Measurements from ENCODE around the gene PROM1.

Gene PROM1, protein sequence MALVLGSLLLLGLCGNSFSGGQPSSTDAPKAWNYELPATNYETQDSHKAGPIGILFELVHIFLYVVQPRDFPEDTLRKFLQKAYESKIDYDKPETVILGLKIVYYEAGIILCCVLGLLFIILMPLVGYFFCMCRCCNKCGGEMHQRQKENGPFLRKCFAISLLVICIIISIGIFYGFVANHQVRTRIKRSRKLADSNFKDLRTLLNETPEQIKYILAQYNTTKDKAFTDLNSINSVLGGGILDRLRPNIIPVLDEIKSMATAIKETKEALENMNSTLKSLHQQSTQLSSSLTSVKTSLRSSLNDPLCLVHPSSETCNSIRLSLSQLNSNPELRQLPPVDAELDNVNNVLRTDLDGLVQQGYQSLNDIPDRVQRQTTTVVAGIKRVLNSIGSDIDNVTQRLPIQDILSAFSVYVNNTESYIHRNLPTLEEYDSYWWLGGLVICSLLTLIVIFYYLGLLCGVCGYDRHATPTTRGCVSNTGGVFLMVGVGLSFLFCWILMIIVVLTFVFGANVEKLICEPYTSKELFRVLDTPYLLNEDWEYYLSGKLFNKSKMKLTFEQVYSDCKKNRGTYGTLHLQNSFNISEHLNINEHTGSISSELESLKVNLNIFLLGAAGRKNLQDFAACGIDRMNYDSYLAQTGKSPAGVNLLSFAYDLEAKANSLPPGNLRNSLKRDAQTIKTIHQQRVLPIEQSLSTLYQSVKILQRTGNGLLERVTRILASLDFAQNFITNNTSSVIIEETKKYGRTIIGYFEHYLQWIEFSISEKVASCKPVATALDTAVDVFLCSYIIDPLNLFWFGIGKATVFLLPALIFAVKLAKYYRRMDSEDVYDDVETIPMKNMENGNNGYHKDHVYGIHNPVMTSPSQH

DNA sequence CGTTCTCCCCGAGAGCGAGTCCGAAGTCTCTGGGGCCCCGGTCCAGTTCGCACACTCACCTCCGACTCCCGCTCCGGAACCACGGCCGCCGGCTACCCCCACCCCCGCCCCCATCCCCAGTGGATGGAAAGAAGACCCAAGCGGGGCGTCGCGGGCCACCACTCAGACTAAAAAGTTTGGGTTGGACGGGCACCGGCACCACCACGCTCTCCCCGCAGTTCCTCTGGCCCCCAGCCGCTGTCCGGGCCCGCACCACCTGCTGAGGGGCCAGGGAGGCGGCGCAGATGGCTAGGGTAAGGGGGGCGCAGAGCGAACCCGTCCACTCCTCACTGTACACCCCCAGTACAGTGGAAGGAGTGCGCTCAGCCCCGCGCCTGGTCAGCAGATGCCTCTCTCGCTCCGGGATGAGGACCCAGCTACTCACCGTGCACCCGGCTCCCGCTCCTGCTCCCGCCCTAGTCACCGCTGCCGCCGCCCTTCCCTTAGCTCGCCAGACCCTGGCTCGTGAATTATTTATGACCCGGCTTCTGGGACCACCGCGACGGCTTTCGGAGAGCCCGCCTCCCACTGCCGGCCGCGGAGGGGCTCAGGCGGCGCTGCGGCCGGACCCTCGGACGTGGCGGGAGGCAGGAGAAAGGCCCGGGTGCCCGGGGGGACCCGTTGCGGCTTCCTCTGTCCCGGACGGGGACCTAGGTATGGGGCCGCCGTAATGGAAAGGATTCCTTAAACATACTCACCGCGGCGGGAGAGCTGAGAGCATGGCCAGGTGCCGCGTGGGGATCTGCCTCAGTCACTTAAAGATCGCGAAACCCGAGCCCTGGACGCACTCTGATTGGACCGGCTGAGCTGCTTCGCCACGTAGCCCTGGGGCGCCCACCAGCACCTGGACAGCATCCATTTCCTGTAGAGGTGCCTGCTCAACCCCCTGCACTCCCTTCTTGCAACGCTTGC lies at the start of gene PROM1:
TSS of gene PROM1 (minus strand) at position 783 of the 951 bp plus-strand sequence. CDS start 8,117 bp downstream, outside the sequence.
- no peak for DNase-seq

DNA sequence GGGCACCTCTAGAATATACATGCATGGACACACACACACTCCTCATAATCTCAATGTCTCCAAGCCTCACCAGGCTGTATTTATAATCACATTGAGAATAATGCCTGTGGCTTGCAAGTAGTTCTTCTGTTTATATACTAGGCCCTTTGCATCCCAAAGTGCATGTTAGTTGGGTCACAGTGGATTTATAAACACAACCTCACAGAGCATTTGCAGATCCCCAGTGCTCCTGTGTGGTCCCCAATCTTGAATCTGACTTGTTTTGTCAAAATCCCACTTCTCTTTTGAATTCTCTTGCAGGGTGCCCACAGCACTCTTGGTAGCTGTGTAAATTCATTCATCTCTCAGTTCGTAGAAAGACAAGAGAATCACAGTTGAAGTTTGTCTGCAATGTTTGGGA lies 49.6 kb upstream of the PROM1 start:
- DNase-seq = no peak

DNA sequence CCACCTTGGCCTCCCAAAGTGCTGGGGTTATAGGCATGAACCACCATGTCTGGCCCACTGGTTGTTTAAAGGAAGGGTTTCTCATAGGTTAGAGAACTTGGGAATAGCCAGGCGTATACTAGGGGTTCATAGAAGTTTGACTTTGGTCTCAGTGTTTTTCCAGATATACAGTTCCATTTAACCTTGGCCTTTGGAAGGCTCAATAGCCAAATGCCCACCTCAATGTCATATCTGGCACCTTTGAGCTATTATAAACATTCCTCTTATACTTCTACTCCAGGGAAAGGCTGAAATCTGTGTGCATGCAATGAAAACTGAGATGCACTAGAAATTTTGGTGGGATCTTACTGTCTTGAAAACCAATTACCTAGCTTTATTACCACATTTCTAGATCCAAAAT lies 47.5 kb upstream of the PROM1 start:
- DNase-seq = no peak

DNA sequence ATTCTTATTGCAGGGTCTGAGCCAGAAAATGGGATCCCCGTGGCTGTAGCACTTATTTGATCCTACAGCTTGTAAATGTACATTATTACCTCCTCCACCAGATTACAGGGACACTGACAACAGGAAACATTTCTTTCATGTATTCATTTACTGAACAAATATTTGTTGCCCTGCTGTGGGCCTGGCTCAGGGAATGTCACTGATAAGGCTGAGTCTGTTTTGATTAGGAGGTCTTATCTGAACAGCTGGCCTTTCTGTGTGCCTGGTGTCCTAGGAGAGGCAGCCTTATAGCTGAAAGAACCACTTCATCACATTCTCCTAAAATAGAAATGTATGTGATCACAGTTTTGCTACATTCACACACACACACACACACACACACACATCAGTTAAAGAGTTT lies 45.5 kb upstream of the PROM1 start:
- DNase-seq = no peak

DNA sequence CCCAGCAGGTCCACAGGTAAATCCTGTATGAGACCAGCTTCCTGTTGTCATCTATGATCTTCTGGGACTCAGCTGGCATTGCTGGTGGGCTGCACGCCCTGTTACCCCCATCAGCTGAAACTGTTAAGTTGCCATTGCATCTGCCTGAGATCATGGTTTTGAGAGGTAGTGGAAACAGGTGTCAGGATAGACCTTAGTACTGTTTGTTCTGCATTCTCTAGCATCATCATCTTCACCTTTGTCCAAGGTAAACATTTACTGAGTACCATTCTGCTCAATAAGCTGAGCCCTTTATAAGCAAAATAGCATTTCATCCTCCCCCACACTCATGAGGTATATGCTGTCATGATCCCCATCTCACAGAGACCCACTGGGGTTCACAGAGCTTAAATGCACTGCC lies 42.9 kb upstream of the PROM1 start:
- DNase-seq = no peak

DNA sequence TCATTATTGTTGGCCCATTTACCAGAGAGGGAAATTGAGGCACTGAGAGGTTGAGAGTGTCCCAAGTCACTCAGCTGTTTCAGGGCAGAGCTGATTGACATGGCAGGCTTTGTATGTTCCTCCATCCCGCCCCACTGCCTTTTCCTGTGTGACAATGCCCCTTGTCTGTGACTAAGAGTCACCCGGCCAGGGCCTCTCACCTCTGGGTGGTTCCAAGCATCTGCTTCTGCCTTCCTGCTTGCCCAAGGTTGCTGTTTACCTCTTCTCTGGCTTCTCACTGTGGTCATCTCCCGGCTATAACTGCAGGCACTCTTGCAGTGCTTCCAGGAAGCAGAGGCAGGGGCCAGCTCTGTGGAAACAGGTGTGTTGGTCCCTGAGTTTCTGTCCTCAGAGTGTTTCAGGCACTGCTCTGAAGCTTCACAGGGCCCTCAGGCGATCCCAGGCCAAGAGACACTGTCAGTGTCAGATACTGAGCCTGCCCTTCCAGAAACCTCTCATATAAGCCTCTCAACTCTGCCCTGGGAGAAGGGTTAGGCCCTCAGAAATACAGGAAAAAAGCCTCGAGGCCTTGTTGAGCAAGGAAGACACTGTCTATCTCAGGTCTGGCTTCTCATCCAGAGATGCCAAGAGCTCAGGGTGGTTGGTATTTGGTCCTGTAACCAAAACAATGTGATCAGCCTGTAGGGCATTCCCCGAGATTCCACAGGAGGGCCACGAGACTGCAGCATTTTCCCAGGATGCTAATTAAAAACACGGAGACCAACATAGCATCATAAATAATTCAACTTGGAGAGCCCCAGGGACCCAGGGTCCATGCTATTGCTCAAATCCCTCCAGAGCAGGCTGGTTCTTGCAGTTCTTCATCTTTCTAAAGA lies 42.0 kb upstream of the PROM1 start:
- DNase-seq = no peak

DNA sequence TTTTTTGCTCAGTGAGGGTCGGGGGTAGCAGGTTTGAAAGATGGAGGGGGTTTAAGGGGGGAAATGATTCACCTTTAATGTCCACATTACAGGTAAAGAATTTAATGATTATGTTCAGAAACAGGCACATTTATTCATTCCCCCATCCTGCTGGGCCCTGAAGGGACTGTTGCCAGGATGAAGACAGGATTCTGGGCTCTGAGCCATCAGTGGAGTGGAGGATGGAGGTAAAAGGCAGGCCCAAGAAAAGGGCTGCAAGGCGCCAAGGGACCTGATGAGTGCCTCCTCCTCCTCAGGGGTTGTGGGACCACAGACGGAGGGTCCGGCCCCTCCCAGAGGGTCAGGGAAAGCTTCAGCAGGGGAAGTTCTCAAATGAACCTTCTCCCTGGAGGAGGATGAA lies 40.4 kb upstream of the PROM1 start:
- DNase-seq = no peak

DNA sequence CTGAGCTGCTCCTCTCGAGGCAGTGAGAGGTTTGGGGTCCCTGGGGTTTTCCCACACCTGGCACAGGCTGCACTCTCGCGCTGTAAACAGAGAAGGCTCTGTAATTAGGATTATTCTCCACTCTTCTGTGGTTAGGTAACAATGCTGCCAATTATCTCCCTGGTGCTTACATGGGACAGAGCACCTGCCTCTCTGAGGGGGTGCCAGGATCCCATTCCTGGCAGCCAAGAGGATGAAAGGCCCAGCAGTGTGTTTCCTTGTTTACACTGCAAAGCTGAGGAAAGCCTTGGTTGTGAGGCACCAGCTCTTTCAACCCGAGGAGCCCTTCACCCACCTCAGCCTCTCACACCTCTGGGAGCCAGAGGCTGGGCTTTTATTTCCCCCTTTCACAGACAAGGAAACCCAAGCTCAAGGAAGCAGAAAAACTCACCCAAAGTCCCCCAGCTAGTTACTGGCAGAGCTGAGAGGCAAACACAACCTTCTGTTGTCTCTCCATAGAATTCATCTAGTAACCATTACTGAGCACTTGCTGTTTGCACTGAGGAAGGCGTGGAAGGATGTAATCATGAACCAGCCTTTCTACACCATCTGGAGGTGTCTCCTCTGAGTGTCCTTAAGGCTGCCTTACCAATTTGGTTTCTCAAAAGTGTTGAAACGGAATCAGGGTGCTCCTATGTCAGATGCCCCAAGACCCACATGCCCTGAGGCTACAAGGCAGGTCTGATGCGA lies 39.7 kb upstream of the PROM1 start:
- DNase-seq = no peak

DNA sequence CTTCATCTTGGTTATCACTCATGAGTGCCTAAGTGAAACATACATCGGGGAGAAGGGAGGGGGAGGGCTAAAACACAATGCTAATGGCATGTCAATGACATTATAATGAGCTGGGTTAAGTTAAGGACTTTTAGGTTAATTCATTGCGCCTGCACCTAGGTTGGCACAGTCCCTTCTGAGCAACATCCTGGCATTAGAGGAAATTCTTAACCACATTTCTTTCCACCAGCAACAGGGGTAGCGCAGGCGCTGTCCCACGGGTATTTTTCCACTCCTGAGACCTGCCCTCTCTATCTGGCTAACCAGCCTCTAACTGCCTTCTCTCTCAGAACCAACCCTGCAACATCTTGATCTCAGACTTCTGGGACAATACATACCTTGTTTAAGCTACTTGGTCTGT lies 39.0 kb upstream of the PROM1 start:
- no peak for DNase-seq

DNA sequence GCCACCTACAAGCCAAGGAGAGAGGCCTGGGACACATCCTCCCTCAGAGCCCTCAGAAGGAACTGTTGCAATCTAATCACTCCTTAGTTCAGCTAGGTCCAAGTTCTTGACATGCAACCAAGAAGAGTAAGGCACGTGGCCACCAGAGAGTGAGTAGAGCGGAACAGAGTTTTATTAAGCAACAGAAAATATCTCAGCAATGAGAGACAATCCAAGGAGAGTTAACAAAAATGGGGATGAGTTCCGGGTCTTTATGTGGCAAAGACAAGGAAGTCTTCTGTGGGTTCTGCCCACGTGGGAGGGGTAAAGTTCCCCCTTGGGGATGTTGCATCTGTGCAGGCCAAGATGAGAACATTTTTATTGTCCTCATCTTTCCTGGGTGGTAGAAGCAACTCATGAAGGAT lies 38.5 kb upstream of the PROM1 start:
- DNase-seq = no peak

DNA sequence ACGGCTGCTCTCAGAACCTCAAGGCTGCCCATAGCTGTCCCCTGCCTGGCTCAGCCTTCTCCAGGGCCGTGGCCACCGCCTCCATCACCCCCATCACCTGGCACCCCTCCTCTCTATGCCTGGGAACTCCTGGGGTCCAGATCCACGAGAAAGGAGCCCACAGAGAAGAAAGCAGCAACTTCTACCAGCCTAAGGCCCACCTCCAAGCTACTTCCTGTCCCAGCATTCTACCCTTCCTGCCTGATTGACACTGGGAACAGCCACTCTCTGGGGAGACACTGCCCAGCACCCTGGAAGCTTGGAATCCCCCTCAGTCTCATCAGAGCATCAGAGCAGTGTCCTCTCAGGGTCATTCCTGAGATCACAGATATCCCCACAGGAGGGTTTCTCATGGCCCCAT lies 36.9 kb upstream of the PROM1 start:
- DNase-seq = no peak

DNA sequence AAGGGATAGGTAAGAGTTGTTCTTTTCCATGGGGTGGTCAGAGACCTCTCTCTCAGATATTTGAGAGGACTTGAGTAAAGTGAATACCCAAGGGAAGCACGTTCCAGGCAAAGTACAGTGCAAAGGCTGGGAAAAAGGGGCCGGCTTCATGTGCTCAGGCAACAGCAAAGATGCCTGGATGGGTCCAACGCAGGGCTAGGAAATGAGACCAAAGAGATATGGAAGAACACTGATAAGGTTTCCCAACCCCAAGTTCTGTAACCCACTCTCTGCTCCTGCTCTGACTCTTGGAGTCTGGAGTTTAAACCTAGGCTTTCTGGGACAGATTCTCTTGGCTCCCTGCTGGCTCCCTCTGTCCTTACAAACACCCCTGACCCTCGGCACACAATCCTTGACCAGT lies 36.2 kb upstream of the PROM1 start:
- no peak for DNase-seq

DNA sequence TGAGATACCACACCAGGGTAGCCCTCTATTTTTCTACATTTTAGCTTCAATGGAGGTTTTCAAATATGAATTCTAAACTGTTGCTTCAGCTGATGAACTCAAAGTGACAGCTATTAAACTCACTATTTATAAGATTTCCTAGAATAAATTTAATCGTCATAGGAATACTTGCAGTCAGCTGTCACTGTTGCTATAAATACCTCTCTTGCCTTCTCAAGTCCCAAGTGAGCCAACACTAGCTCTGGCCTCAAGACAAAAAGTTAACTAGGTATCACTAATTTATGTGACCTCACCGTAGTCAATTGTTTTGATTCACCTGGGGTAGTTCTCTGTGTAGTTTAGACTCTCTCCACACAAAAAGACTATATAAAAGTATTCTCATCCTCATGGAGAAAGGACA lies 34.3 kb upstream of the PROM1 start:
- DNase-seq = no peak

DNA sequence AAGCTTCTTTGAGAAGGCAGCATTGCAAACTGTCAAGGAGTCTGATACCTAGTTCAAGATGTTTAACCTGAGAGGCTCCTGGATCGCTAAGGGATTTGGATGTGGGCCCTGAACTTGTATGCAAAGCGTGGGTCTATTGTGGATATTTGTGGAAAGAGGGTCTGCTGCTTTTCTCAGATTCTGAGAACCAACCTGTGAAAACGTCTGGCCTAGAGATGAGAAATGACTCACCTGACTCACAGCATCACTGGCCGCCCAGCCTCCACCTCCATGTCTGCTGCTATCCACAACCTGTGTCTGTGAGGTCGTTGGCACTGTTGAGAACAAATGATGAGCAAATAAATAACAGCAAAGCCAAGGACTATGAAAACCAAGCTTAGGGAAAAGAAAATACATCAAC lies 33.3 kb upstream of the PROM1 start:
- DNase-seq = no peak

DNA sequence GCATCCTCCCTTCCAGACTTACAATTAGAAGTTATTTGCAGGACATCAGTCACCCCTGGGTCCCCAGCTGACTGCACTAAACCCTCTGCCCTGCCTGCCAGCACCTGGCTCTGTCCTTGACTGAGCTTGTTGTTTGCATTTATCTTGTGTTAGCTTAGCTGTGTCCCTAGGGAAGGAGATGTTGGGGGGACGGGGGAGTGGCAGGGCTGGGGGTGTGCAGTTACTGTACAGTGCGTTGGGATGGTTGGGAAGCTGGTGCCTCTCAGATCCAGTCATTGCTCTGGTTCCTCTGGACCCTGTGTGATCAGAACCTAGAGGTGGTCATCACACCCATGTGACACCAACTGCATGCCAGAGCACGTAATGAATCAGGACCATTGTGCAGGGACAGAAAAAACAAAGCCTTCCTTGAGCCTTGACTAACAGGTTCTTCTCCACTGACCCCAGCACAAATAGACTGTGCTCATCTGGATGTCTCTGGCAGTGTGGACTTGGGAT lies 32.7 kb upstream of the PROM1 start:
- no peak for DNase-seq

DNA sequence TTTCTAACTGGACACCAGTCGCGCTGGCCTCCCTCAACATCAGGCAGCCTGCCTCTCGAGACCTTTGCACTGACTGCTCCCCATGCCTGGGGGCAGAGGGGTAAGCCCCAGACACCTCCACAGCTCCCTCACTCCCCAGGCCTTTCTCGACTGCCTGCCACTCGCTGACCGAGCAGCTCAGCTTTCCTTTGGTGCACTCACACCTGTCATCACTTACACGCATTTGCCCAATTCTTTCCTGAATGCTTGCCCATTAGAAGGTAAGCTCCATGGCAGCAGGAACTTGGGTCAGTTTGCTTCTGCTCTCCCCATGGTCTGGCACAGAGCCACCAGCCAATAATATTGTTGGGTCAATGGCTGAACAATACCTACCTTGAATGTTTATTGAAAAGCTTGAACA lies 32.2 kb upstream of the PROM1 start:
- DNase-seq = no peak

DNA sequence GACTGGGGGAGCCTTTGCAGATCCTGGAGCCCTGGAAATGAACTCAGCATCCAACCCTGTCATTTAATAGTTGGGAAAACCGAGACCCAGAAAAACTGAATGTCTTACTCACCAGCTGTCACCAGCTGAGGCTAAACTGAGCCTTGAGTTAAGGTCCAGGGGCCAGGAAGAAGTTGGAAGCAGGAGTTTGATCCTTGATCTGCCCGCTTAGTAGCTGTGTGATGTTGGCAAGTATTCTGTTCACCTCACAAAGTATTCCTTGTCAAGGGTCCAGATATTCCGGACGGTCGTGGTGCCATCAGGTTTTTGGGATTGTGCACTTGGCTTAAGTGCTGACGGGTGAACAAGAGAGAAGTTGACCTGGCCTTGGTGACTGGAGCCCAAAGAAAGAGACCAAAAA lies 30.7 kb upstream of the PROM1 start:
- DNase-seq = no peak

DNA sequence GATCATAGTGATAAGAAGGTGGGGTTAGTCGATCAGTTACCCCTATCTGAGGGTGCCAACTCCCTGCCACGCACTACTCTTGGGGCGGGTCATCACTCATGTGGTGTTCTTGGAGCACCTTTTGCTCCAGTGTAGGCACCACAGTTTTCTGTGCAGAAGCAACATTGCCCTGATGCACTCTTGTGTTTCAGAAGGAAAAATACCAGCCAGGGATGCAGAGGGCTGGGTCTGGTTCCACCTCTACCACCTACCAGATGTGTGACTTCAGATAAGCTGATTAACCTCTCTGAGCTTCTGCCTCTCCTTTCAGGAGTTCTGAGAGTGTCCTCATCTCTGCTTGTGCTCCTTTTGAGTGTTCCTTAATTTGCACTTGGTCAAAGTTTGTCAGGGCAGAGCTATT lies 29.9 kb upstream of the PROM1 start:
- no peak for DNase-seq

DNA sequence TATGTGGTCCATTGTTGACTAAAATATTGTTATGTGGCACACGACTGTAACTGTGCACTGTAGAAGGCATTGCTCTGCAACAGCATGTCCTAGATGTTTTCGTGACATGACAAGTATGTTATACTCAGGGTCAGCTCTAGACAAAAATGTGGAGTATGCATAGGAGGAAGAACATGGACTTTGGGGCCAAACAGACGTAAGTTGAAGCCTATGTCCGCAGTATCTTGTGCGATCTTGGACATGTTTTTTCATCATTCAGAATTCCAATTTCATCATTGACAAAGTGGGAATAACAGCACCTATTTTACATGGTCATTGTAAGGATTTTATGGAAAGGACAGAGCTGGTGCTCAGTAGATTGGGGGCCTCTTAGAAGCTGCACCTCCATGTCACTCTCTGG lies 27.7 kb upstream of the PROM1 start:
- no peak for DNase-seq

DNA sequence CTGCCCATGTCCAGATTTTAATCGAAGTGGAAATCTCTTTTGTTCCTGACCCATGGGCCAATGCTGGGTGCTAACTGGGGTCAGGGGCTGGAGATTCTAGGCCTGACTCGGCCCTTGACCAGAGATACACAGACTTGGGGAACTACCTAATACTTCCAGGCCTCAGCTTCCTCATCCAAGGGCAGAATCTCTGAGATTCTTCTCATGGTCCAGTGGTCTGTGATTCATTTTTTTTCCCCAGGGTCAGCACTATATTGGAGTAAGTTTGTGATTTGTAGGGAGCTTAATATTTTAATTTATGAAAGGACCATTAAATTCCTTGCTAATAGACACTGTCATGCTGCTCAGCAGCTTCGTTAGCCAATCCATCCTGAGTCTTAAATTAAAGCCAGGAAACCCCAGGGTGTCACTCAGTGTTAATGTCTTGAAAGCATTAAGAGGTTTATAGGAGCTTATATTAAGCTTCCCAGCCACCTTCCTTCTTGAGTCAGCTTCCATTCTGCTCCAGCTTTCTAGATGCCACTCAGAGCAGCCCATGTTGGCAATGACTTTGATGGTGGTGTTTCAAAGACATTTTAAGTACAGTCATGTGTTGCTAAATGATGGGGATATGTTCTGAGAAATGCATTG lies 27.0 kb upstream of the PROM1 start:
- no peak for DNase-seq

DNA sequence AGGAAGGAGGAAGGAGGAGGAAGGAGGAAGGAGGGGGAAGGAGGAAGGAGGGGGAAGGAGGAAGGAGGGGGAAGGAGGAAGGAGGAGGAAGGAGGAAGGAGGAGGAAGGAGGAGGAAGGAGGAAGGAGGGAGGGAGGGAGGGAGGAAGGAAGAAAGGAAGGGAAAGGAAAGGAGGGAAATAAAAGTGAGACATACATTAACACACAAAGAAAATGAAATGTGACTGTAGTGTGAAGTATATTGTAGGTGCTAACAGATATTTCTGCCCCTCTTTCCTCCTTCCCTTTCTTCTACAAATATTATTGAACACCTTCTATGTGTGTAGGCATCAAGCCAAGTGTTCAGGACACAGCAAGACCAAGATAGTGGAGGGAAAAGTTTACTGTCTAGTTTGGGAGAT lies 26.4 kb upstream of the PROM1 start:
- no peak for DNase-seq
